Neural cell (in vitro differentiated cells): Measurements from ENCODE around the gene SLC22A5. TPM values are rescaled to one million over a fixed set of nuclear protein-coding genes. Genes with fewer than 3 reads are reported as not detected.

Experiments used
- H2AFZ ChIP-seq: fragments of 200-600, 300-800 bp; sonication (generic), shearing (Covaris generic); 2 replicates; pipeline ENCODE4 v1.6.0; 2014; ENCODE audit warnings: low read depth, mild to moderate bottlenecking, antibody characterized with exemption, low read length, moderate library complexity
- H3F3A ChIP-seq: fragments of 200-600 bp; shearing (Covaris generic); 2 replicates; pipeline ENCODE4 v1.6.1; 2016; ENCODE audit warnings: mild to moderate bottlenecking, moderate library complexity, mixed read lengths, antibody characterized with exemption, low read length; ENCODE audit not compliant: insufficient read depth, poor library complexity, severe bottlenecking
- H3K27ac ChIP-seq: fragments of 200-600, 300-800 bp; sonication (generic), shearing (Covaris generic); 2 replicates; pipeline ENCODE4 v1.5.1; 2014; ENCODE audit warnings: mild to moderate bottlenecking, low read length, moderate library complexity
- H3K27me3 ChIP-seq: fragments of 300-800, 200-600 bp; sonication (generic), shearing (Covaris generic); 2 replicates; pipeline ENCODE4 v1.6.0; 2014; ENCODE audit warnings: mild to moderate bottlenecking, low read depth, low read length, moderate library complexity; ENCODE audit not compliant: insufficient read depth
- H3K36me3 ChIP-seq: fragments of 300-800, 200-600 bp; sonication (generic), shearing (Covaris generic); 2 replicates; pipeline ENCODE4 v1.5.1; 2014; ENCODE audit warnings: mild to moderate bottlenecking, antibody characterized with exemption, low read length, moderate library complexity; ENCODE audit not compliant: insufficient read depth
- H3K4me2 ChIP-seq: fragments of 300-800, 200-600 bp; sonication (generic), shearing (Covaris generic); 2 replicates; pipeline ENCODE4 v1.6.0; 2014; ENCODE audit warnings: mild to moderate bottlenecking, low read length
- H3K4me3 ChIP-seq: fragments of 300-800, 200-600 bp; sonication (generic), shearing (Covaris generic); 2 replicates; pipeline ENCODE4 v1.5.1; 2014; ENCODE audit warnings: mild to moderate bottlenecking, low read length, moderate library complexity
- H3K79me2 ChIP-seq: fragments of 200-600 bp; shearing (Covaris generic); replicated peaks from 2 replicates; pipeline ENCODE4 v1.6.0; 2014; ENCODE audit warnings: mild to moderate bottlenecking, low read length, moderate library complexity; ENCODE audit not compliant: insufficient read depth
- H3K9ac ChIP-seq: fragments of 300-800, 200-600 bp; sonication (generic), shearing (Covaris generic); 2 replicates; pipeline ENCODE4 v1.6.1; 2016; ENCODE audit warnings: mild to moderate bottlenecking, low read length, mixed read lengths
- H3K9me2 ChIP-seq: fragments of 200-600 bp; shearing (Covaris generic); 2 replicates; pipeline ENCODE4 v1.6.1; 2016; ENCODE audit warnings: mild to moderate bottlenecking, low read length, mixed read lengths; ENCODE audit not compliant: insufficient read depth
- H3K9me3 ChIP-seq: fragments of 200-600, 300-800 bp; sonication (generic), shearing (Covaris generic); 2 replicates; pipeline ENCODE4 v1.6.1; 2016; ENCODE audit warnings: mild to moderate bottlenecking, mixed run types, low read length, moderate library complexity, mixed read lengths
- H4K20me1 ChIP-seq: fragments of 200-600 bp; shearing (Covaris generic); 2 replicates; pipeline ENCODE4 v1.6.1; 2016; ENCODE audit warnings: mild to moderate bottlenecking, mixed run types; ENCODE audit not compliant: insufficient read depth
- EP300 ChIP-seq: fragments of 450-650 bp; conservative IDR thresholded peaks from 2 replicates; pipeline ENCODE4 v1.6.1; 2014; ENCODE audit warnings: antibody characterized with exemption, mild to moderate bottlenecking, moderate library complexity; ENCODE audit not compliant: poor library complexity, severe bottlenecking
- EZH2 ChIP-seq: fragments of 200-600, 300-800 bp; shearing (Covaris generic), sonication (generic); IDR thresholded peaks from 2 replicates; pipeline ENCODE4 v1.6.1; 2014; ENCODE audit warnings: antibody characterized with exemption, low read length, borderline replicate concordance, mild to moderate bottlenecking; ENCODE audit not compliant: insufficient read depth, poor library complexity, severe bottlenecking
- MXI1 ChIP-seq: fragments of 450-650 bp; conservative IDR thresholded peaks from 2 replicates; pipeline ENCODE4 v1.6.1; 2014; ENCODE audit warnings: antibody characterized with exemption, mild to moderate bottlenecking; ENCODE audit not compliant: poor library complexity, severe bottlenecking
- POLR2AphosphoS5 ChIP-seq: IDR thresholded peaks from 2 replicates; pipeline ENCODE4 v1.6.1; 2012
- RAD21 ChIP-seq: fragments of 450-650 bp; conservative IDR thresholded peaks from 2 replicates; pipeline ENCODE4 v1.6.1; 2014; ENCODE audit warnings: antibody characterized with exemption, mild to moderate bottlenecking, moderate library complexity
- SMC3 ChIP-seq: fragments of 450-650 bp; conservative IDR thresholded peaks from 2 replicates; pipeline ENCODE4 v1.6.1; 2014; ENCODE audit warnings: antibody characterized with exemption, mild to moderate bottlenecking, moderate library complexity; ENCODE audit not compliant: poor library complexity
- TAF1 ChIP-seq: IDR thresholded peaks from 2 replicates; pipeline ENCODE4 v1.6.1; 2012; ENCODE audit warnings: low read depth
- polyA plus RNA-seq: library from polyadenylated mRNA; depleted of rRNA; stranded (reverse); fragments of >200 nt; gene quantifications from 2 replicates; pipeline ENCODE4 v1.2.3, GENCODE V29; 2014
- TF ChIP-seq, protein P1 (sequence below): fragments of 450-650 bp; IDR thresholded peaks from 2 replicates; pipeline ENCODE4 v1.5.1; 2014; ENCODE audit warnings: antibody characterized with exemption, mild to moderate bottlenecking, moderate library complexity; ENCODE audit not compliant: poor library complexity, severe bottlenecking
- TF ChIP-seq, protein P2 (sequence below): IDR thresholded peaks from 2 replicates; pipeline ENCODE4 v1.6.1; 2012; ENCODE audit warnings: borderline replicate concordance

Gene SLC22A5
- polyA plus RNA-seq, 1 donor from 2014 or later = 5.5 TPM

DNA sequence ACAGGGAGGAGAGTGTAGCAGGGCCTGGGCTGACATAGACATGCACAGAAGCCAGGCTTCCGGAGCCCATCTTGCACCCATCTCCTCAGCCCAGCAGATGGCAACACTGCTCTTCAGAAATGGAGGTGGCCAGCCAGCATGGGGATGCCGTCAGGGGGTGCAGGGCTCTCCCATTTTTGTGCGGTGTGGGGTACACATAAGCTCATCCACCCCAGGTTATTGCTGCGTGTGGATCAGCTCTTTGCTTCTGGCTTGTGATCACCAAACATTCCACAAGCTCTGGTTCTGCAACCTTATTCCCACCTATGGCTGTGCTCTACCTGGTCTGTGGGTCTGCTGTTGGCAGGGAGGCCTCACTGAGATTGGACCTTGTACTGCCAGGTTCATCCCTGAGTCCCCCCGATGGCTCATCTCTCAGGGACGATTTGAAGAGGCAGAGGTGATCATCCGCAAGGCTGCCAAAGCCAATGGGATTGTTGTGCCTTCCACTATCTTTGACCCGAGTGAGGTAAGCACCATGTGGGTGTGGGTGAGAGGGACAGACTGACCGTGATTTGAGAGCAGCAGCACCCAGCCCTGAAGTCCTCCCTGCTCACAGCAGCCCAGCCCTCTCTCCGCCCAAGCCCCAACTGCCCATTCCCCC, 17.3 kb downstream of the SLC22A5 start:
- Histone ChIP-seq H4K20me1 (no peaks in the 10 kb centered on the region), H3F3A (no peaks in the 10 kb centered on the region), H3K9me2 (no peaks in the 10 kb centered on the region), H3K9ac (no peak overlapping the region), H3K4me2 (no peak overlapping the region), H3K9me3 (no peaks in the 10 kb centered on the region), H3K79me2 (no peaks in the 10 kb centered on the region), H2AFZ (no peak overlapping the region), H3K27me3 (no peaks in the 10 kb centered on the region), H3K36me3 (no peaks in the 10 kb centered on the region), H3K27ac (no peak overlapping the region), H3K4me3 (no peak overlapping the region)
- TF ChIP-seq EP300 (no peak), RAD21 (peak; percentile 51)
- TF ChIP-seq, protein P1, sequence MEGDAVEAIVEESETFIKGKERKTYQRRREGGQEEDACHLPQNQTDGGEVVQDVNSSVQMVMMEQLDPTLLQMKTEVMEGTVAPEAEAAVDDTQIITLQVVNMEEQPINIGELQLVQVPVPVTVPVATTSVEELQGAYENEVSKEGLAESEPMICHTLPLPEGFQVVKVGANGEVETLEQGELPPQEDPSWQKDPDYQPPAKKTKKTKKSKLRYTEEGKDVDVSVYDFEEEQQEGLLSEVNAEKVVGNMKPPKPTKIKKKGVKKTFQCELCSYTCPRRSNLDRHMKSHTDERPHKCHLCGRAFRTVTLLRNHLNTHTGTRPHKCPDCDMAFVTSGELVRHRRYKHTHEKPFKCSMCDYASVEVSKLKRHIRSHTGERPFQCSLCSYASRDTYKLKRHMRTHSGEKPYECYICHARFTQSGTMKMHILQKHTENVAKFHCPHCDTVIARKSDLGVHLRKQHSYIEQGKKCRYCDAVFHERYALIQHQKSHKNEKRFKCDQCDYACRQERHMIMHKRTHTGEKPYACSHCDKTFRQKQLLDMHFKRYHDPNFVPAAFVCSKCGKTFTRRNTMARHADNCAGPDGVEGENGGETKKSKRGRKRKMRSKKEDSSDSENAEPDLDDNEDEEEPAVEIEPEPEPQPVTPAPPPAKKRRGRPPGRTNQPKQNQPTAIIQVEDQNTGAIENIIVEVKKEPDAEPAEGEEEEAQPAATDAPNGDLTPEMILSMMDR = peak; percentile 35

DNA sequence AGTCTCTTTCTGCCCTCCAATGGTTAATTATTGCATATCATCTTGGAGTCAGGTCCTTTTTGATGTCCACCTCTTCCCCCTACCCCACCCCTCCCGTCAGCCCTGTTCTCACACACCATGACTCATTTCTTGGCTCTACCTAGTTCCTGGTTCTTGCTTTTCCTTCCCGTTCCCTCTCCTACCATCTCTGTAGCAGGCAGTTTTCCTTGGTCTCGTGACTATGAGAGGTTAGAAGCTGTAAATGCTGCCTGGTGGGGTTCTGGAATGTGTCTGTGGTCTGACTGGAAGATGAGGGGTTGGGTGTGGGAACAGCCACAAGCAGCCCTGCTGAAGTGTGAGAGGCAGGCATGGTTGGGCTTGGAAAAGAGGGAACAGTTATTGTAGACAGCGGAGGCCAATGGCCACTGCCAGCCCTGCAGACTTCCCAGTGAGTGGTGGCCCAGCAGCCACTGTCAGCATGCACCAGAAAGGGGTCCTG, 18.2 kb downstream of the SLC22A5 start:
- TF ChIP-seq, protein P2, sequence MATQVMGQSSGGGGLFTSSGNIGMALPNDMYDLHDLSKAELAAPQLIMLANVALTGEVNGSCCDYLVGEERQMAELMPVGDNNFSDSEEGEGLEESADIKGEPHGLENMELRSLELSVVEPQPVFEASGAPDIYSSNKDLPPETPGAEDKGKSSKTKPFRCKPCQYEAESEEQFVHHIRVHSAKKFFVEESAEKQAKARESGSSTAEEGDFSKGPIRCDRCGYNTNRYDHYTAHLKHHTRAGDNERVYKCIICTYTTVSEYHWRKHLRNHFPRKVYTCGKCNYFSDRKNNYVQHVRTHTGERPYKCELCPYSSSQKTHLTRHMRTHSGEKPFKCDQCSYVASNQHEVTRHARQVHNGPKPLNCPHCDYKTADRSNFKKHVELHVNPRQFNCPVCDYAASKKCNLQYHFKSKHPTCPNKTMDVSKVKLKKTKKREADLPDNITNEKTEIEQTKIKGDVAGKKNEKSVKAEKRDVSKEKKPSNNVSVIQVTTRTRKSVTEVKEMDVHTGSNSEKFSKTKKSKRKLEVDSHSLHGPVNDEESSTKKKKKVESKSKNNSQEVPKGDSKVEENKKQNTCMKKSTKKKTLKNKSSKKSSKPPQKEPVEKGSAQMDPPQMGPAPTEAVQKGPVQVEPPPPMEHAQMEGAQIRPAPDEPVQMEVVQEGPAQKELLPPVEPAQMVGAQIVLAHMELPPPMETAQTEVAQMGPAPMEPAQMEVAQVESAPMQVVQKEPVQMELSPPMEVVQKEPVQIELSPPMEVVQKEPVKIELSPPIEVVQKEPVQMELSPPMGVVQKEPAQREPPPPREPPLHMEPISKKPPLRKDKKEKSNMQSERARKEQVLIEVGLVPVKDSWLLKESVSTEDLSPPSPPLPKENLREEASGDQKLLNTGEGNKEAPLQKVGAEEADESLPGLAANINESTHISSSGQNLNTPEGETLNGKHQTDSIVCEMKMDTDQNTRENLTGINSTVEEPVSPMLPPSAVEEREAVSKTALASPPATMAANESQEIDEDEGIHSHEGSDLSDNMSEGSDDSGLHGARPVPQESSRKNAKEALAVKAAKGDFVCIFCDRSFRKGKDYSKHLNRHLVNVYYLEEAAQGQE = no peak
- TF ChIP-seq MXI1 (no peak), POLR2AphosphoS5 (no peak), EP300 (no peak), RAD21 (no peak), SMC3 (no peak), TAF1 (no peak), EZH2 (no peak)
- TF ChIP-seq, protein P1 = no peak
- H3K9me3 ChIP-seq = no peaks in the 10 kb centered on the region
- no peaks in the 10 kb centered on the region for H3K9me2 ChIP-seq
- no peak overlapping the region for H3K4me3 ChIP-seq
- H3K27ac ChIP-seq = no peak overlapping the region
- no peak overlapping the region for H3K9ac ChIP-seq
- H3K27me3 ChIP-seq = no peaks in the 10 kb centered on the region
- H3K36me3 ChIP-seq = no peaks in the 10 kb centered on the region
- no peaks in the 10 kb centered on the region for H3F3A ChIP-seq
- no peak overlapping the region for H3K4me2 ChIP-seq
- H3K79me2 ChIP-seq = no peaks in the 10 kb centered on the region
- no peaks in the 10 kb centered on the region for H4K20me1 ChIP-seq
- H2AFZ ChIP-seq = no peak overlapping the region
